Measurements from ENCODE around the gene HMSD.

DNA sequence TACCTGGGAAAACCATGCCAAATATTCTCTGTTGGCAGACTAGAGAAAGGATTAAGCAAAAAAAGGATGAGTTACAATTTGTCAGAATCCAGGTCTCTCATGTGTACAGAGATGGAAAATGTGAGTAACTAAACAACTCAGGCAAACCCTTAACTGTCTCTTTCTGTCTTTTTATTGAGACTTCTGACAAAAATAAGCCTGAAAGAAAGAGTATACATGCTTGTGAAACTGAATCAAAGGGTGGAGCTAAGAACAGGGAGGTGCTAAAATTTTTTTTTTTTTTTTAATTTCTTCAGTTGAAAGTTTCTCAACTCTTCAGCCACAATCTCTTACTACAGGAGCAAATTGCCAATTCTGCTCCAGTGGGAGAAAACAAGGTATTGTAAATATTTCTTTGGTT is 41.4 kb upstream of the HMSD start, which contains the start of gene SERPINB10:
- TF ChIP-seq POLR2A (IDR thresholded peaks at IDR 0.05; ENCODE audit: low read length) = no peak
- TF ChIP-seq GATA1 (IDR thresholded peaks at IDR 0.05; ENCODE audit: low read depth, low read length) = no peak

Measured in erythroblast (primary cell).